Suppressor macrophage treated with lipopolysaccharide for 4 hours (primary cell): ENCODE data around the gene NHSL1.
A peak's percentile ranks its signal among the peaks of the same experiment; 100 is the strongest.

Experiments
- DNase-seq: peaks from one replicate; pipeline ENCODE4 v3.0.0-alpha.2; 2020

NHSL1 gene

GRCh38 chr6:138494312-138494711, 5.0 kb downstream of the NHSL1 start:
- no peak for DNase-seq

GRCh38 chr6:138493413-138493812, 5.9 kb downstream of the NHSL1 start:
- no peak for DNase-seq

GRCh38 chr6:138492871-138493270, 6.4 kb downstream of the NHSL1 start:
- no peak for DNase-seq

GRCh38 chr6:138492113-138492512, 7.2 kb downstream of the NHSL1 start:
- DNase-seq = no peak

GRCh38 chr6:138491017-138491416, 8.3 kb downstream of the NHSL1 start:
- no peak for DNase-seq

- DNase-seq = no peak
Measured at GRCh38 chr6:138489846-138490245, 9.4 kb downstream of the NHSL1 start.

- no peak for DNase-seq
Measured at GRCh38 chr6:138487102-138487604, 12.1 kb downstream of the NHSL1 start.

GRCh38 chr6:138486249-138487101, 12.8 kb downstream of the NHSL1 start:
- no peak for DNase-seq

- no peak for DNase-seq
Measured at GRCh38 chr6:138485586-138486248, 13.6 kb downstream of the NHSL1 start.

- no peak for DNase-seq
Measured at GRCh38 chr6:138485005-138485545, 14.2 kb downstream of the NHSL1 start.

GRCh38 chr6:138484018-138484731, 15.1 kb downstream of the NHSL1 start:
- no peak for DNase-seq

GRCh38 chr6:138482816-138483215, 16.5 kb downstream of the NHSL1 start:
- DNase-seq = no peak

GRCh38 chr6:138480279-138480949, 18.9 kb downstream of the NHSL1 start:
- no peak for DNase-seq

GRCh38 chr6:138477913-138478539, 21.3 kb downstream of the NHSL1 start:
- no peak for DNase-seq

- no peak for DNase-seq
Measured at GRCh38 chr6:138476116-138476515, 23.2 kb downstream of the NHSL1 start.

- DNase-seq = no peak
Measured at GRCh38 chr6:138473144-138473543, 26.1 kb downstream of the NHSL1 start.

- no peak for DNase-seq
Measured at GRCh38 chr6:138468320-138469015, 30.8 kb downstream of the NHSL1 start.

GRCh38 chr6:138467901-138468300, 31.4 kb downstream of the NHSL1 start:
- no peak for DNase-seq

GRCh38 chr6:138465007-138465645, 34.2 kb downstream of the NHSL1 start:
- peak; percentile 34 for DNase-seq

- DNase-seq = no peak
Measured at GRCh38 chr6:138464085-138464484, 35.2 kb downstream of the NHSL1 start.

- no peak for DNase-seq
Measured at GRCh38 chr6:138461647-138462046, 37.6 kb downstream of the NHSL1 start.
